Stromal cell of bone marrow (primary cell): ENCODE data around the gene LIN9.
A peak's percentile ranks its signal among the peaks of the same experiment; 100 is the strongest.
"Not testable (repeated sequence)": the region's sequence is repeated elsewhere in the genome, so short reads cannot be mapped to it uniquely, and the experiment has no call there.

Experiments
- DNase-seq: peaks from one replicate; pipeline ENCODE4 v3.0.0-alpha.2; 2012; ENCODE audit warnings: low read depth

Gene LIN9, protein sequence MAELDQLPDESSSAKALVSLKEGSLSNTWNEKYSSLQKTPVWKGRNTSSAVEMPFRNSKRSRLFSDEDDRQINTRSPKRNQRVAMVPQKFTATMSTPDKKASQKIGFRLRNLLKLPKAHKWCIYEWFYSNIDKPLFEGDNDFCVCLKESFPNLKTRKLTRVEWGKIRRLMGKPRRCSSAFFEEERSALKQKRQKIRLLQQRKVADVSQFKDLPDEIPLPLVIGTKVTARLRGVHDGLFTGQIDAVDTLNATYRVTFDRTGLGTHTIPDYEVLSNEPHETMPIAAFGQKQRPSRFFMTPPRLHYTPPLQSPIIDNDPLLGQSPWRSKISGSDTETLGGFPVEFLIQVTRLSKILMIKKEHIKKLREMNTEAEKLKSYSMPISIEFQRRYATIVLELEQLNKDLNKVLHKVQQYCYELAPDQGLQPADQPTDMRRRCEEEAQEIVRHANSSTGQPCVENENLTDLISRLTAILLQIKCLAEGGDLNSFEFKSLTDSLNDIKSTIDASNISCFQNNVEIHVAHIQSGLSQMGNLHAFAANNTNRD

GRCh38 chr1:226308723-226309397 is at the start of gene LIN9:
Gene LIN9, minus strand, starts transcription at chr1:226309164. Its CDS starts 25 bp downstream, at chr1:226309139.
- DNase-seq = peak; percentile 76

DNA sequence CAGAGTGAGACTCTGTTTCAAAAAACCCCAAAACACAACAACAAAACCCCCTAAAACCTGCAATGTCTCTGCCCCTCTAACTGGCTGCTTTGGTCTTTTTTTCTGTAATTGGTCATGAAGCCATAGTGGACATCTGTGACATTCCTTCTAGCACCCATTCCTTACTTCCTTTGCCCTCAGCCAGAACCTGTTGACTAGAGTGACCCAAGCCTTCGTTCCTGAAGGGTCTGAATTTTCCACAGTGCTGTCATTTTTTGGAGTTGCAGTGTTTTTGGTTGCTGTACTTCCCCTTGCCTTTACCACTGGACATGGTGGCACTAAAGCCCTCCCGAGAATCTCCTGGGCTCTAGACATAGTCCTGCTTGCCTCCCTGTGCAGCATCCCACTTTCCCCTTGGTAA is 48.5 kb upstream of the LIN9 start:
- DNase-seq = no peak

- DNase-seq = peak; percentile 2
These were observed 46.9 kb upstream of the LIN9 start for GRCh38 chr1:226355669-226356551.

DNA sequence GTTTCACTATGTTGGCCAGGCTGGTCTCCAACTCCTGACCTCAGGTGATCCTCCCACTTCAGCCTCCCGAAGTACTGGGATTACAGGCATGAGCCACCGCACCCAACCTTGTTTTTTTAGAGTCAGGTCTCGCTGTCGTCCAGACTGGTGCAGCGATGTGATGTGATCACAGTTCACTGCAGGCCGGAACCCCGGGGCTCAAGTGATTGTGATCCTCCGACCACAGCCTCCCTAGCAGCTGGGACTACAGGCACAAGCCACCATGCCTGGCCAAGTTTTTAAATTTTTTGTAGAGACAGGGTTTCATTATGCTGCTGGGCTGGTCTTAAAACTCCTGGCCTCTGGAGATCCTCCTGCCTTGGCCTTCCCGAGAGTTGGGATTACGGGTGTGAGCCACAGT is 46.1 kb upstream of the LIN9 start:
- no peak for DNase-seq

GRCh38 chr1:226353698-226354525 is 44.9 kb upstream of the LIN9 start:
- DNase-seq = no peak

- no peak for DNase-seq
These were observed 42.7 kb upstream of the LIN9 start for GRCh38 chr1:226351709-226352108.

GRCh38 chr1:226350519-226350865 is 41.5 kb upstream of the LIN9 start:
- DNase-seq = no peak

GRCh38 chr1:226349801-226350518 is 41.0 kb upstream of the LIN9 start:
- no peak for DNase-seq

GRCh38 chr1:226349081-226349480 is 40.1 kb upstream of the LIN9 start:
- DNase-seq = no peak

DNA sequence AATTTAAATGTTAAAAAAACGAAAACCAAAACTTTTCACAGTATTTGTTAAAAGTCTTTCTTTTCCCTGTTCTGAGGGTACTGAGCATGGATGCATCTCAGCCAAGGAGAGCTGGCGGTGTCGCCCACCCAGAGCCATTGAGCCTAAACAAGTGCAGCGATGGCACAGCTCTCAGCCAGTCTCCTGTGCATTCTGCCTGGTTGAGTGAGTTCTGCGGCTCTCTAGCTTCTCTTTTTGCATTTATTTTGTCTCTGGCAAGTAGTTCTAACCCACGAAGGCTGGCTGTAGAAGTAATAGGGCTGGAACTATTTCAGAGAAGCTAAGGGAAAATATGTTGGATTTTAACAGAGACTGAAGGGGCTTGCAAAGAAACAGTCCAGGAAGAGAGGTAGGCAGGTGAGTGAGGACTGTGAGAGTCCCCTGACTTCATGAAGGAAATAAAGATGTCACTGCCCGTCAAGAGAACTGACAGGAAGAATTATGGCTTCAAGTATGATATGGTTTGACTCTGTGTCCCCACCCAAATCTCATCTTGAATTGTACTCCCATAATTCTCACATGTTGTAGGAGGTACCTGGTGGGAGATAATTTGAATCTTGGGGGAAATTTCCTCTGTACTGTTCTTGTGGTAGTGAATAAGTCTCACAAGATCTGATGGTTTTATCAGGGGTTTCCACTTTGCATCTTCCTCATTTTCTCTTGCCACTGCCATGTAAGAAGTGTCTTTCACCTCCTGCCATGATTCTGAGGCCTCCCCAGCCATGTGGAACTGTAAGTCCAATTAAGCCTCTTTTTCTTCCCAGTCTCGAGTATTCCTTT is 35.7 kb upstream of the LIN9 start:
- no peak for DNase-seq

- DNase-seq = no peak
These were observed 33.7 kb upstream of the LIN9 start for GRCh38 chr1:226342656-226343055.

DNA sequence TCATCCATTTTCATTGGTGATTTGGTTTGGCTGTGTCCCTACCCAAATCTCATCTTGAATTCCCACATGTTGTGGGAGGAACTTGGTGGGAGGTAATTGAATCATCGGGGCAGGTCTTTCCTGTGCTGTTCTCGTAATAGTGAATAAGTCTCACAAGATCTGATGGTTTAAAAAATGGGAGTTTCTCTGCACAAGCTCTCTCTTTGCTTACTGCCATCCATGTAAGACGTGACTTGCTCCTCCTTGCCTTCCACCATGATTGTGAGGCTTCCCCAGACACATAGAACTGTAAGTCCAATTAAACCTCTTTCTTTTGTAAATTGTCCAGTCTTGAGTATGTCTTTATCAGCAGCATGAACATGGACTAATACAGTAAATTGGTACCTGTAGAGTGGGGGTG is 31.1 kb upstream of the LIN9 start:
- DNase-seq = not testable (repeated sequence)

DNA sequence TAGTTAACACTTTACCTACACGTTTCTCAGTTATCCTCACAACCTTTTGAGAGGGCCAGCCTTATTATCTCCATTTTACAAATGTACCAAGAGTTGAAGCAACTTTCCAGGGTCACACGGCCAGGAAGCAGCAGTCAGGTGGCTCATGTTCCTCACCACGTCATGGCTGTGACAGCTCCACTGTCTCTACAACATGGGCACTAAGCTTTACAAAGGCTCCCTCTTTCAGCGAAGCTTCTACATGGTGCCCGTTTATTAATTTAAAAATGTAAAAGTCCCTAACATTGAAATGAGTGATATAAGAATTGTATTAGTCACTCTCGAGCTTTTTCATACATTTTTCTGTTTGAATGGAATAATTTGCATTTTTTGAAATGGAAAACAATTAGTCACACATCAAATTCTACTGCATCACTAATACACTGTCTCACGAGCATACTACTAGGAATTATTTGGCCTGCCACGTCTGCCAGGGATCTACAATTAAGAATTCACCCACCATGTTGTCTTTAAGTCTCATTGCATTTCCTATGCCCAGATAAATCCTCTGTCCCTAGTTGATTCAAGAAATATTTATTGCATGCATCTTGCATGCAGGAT is 28.4 kb upstream of the LIN9 start:
- DNase-seq = no peak

DNA sequence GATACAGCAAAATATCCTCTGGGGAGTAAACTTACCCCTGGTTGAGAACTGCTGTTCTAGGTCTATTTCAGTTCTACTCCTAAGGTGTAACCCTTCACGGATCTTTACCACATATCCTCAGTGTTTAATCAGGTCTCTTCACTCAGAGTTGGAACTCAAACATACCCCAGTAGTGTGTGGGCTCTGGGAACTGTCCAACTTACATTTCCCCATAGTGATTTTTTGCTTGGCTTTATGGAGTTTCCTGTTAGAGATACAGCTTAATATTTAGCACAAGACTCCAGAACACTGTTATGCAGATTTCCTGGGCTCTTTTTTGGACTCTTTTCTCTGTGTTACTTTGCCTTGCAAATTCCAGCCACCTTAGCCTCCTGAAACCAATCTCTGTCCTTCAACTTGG is 26.7 kb upstream of the LIN9 start:
- no peak for DNase-seq

- no peak for DNase-seq
These were observed 24.0 kb upstream of the LIN9 start for GRCh38 chr1:226332947-226333346.

GRCh38 chr1:226329237-226329636 is 20.3 kb upstream of the LIN9 start:
- DNase-seq = no peak

DNA sequence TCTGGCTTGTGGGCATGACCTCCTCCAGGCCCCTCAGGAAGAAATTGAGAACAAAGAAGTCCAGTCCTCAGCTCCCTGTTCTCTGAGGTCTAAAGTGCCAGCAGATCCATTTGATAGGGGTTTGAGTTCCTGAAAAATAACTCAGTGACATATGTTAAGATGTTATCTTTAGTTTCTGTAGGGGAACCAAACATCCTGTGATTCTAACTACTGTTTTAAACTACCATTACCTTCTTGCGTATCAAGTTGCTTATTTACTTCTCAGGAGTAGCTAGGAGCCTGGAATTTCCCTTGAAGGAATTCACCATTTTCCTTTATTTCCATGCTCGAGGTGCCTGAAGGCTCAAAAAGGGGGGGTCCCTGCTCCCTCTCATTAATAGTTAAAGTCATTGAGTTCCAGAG is 18.8 kb upstream of the LIN9 start:
- DNase-seq = no peak

DNA sequence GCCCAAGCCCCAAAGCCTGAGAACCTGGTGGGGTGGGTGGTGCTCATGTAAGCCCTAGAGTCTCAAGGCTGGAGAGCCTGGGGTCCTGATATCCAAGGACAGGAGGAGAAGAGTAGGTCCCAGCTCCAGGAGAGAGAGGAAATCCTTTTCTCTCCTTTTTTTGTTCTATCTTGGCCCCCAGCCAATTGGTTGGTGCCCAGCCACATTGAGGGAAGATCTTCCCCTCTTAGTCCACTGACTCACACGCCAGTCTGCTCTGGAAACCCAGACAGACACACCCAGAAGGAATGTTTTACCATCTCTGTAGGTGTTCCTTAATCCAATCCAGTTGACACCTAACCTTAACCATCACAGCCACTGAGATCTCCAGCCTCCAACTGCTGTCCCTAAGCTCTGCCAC is 16.2 kb upstream of the LIN9 start:
- DNase-seq = no peak

- no peak for DNase-seq
These were observed 15.5 kb upstream of the LIN9 start for GRCh38 chr1:226324479-226324878.

- DNase-seq = no peak
These were observed 14.0 kb upstream of the LIN9 start for GRCh38 chr1:226322986-226323385.
